Panc1 (cell line): ENCODE results near the gene CNTF. TPM values are rescaled to one million over a fixed set of nuclear protein-coding genes. Genes with fewer than 3 reads are reported as not detected.

Experiments
- ATAC-seq: fragments of 200-7000 bp; cut with Tn5 transposase; 2 replicates; pipeline ENCODE4 v1.9.1; 2020; ENCODE audit warnings: mild to moderate bottlenecking, moderate library complexity
- BruUV-seq: library from RNA; stranded (reverse); fragments of 400-500 nt; replicated peaks from 2 replicates; lab custom pipeline; 2021; lab: Mats Ljungman, UMichigan
- CTCF ChIA-PET: fragments of 300-600 bp; sonication (Branson Sonifier 250); formaldehyde crosslinking; loops from one replicate; lab custom pipeline; 2022; ENCODE audit warnings: antibody characterized with exemption; lab: Charles Lee
- POLR2A ChIA-PET: fragments of 300-600 bp; sonication (Branson Sonifier 250); formaldehyde crosslinking; loops from one replicate; lab custom pipeline; 2022; ENCODE audit warnings: antibody characterized with exemption; lab: Charles Lee
- DNase-seq: peaks from one replicate; pipeline ENCODE4 v3.0.0-alpha.2; 2010; ENCODE audit warnings: low read depth, low spot score
- H3K27ac ChIP-seq: 2 replicates; pipeline ENCODE4 v1.5.1; 2011; ENCODE audit warnings: mild to moderate bottlenecking, low read length, inconsistent platforms
- H3K27me3 ChIP-seq: fragments of 200-500 bp; sonication (Bioruptor generic); 2 replicates; pipeline ENCODE4 v1.6.0; 2014; ENCODE audit warnings: low read length, inconsistent platforms; ENCODE audit not compliant: control insufficient read depth, insufficient read depth
- H3K36me3 ChIP-seq: fragments of 200-500 bp; sonication (Bioruptor generic); 2 replicates; pipeline ENCODE4 v1.5.1; 2014; ENCODE audit warnings: inconsistent platforms, mild to moderate bottlenecking, low read length, moderate library complexity; ENCODE audit not compliant: control insufficient read depth, insufficient read depth
- H3K4me1 ChIP-seq: 2 replicates; pipeline ENCODE4 v1.5.1; 2011; ENCODE audit warnings: inconsistent platforms, mild to moderate bottlenecking, low read length, moderate library complexity; ENCODE audit not compliant: control insufficient read depth, insufficient read depth
- H3K4me3 ChIP-seq, 2 experiments: 2 replicates each; pipeline ENCODE4 v1.5.1; 2011 to 2012; ENCODE audit warnings: low read depth in 2 of 2, low read length in 2 of 2, mild to moderate bottlenecking in 2 of 2, inconsistent platforms in 1 of 2, moderate library complexity in 1 of 2
- H3K9me3 ChIP-seq: fragments of 200-500 bp; sonication (Bioruptor generic); 2 replicates; pipeline ENCODE4 v1.5.1; 2014; ENCODE audit warnings: low read depth, mild to moderate bottlenecking, inconsistent platforms, low read length, moderate library complexity; ENCODE audit not compliant: control insufficient read depth, insufficient read depth
- CTCF ChIP-seq: fragments of 450-650 bp; IDR thresholded peaks from 2 replicates; pipeline ENCODE4 v1.5.1; 2017; ENCODE audit warnings: mild to moderate bottlenecking
- POLR2AphosphoS5 ChIP-seq: IDR thresholded peaks from 2 replicates; pipeline ENCODE4 v1.6.1; 2012; ENCODE audit warnings: mild to moderate bottlenecking, low read depth, low read length, moderate library complexity
- REST ChIP-seq, 2 experiments: IDR thresholded peaks; 2 replicates each; pipeline ENCODE4 v1.6.1; 2011 to 2012; ENCODE audit warnings: low read depth in 2 of 2, control low read depth in 1 of 2, low read length in 1 of 2, mild to moderate bottlenecking in 1 of 2, moderate library complexity in 1 of 2; ENCODE audit not compliant: insufficient read depth in 1 of 2
- SIN3A ChIP-seq: IDR thresholded peaks from 2 replicates; pipeline ENCODE4 v1.6.1; 2012; ENCODE audit warnings: low read depth, mild to moderate bottlenecking, low read length, moderate library complexity, borderline replicate concordance; ENCODE audit not compliant: insufficient read depth
- TCF7L2 ChIP-seq: IDR thresholded peaks from 2 replicates; pipeline ENCODE4 v1.6.1; 2011; ENCODE audit warnings: mild to moderate bottlenecking, low read depth, low read length, inconsistent platforms
- in situ Hi-C: cut with HindIII; loops from 2 replicates; pipeline ENCODE4 v1.10.0; 2016; ENCODE audit warnings: low sequenced_read_pairs, low pct_unique_long_range_greater_than_20kb
- intact Hi-C: fragments of 100-400 bp; cut with micrococcal nuclease; formaldehyde crosslinking; loops from one replicate; pipeline ENCODE4 v1.10.0; 2022; ENCODE audit not compliant: unreplicated experiment
- total RNA-seq: library from RNA; stranded (reverse); gene quantifications from one replicate; pipeline ENCODE4 v1.2.1, GENCODE V29; 2021; ENCODE audit not compliant: unreplicated experiment

The CNTF gene
- total RNA-seq, 1 experiment from 2014 or later = 3.0 TPM

GRCh38 chr11:58641341-58641740 is 18.9 kb downstream of the CNTF start:
- 0 out of 2 replicates have a peak, but pooled peaks cover 2% of the 10 kb centered on the region for H3K27me3 ChIP-seq
- H3K27ac ChIP-seq = no peak overlapping the region
- ATAC-seq = no peak
- in situ Hi-C loops (no loop called here), intact Hi-C loops (no loop called here)
- H3K4me3 ChIP-seq = no peak overlapping the region
- TF ChIP-seq POLR2AphosphoS5 (no peak), CTCF (no peak), SIN3A (no peak), TCF7L2 (no peak), REST (IDR thresholded peaks at IDR 0.05; ENCODE audit: insufficient read depth in 1 of 2, low read depth in 2 of 2, low read length in 1 of 2) (no peak)
- no peaks in the 10 kb centered on the region for H3K4me1 ChIP-seq
- H3K36me3 ChIP-seq = no peaks in the 10 kb centered on the region
- H3K9me3 ChIP-seq = no peaks in the 10 kb centered on the region
- POLR2A ChIA-PET = no interaction called here
- DNase-seq = no peak
- BruUV-seq = no TSS peak
- CTCF ChIA-PET = no interaction called here

- TF ChIP-seq TCF7L2 (no peak), REST (IDR thresholded peaks at IDR 0.05; ENCODE audit: insufficient read depth in 1 of 2, low read depth in 2 of 2, low read length in 1 of 2) (no peak), POLR2AphosphoS5 (no peak), CTCF (no peak), SIN3A (no peak)
- intact Hi-C loops = no loop called here
- no TSS peak for BruUV-seq
- H3K9me3 ChIP-seq = no peaks in the 10 kb centered on the region
- H3K4me3 ChIP-seq = no peak overlapping the region
- 0 out of 2 replicates have a peak, but pooled peaks cover 2% of the 10 kb centered on the region for H3K27me3 ChIP-seq
- in situ Hi-C loops = no loop called here
- H3K27ac ChIP-seq = no peak overlapping the region
- DNase-seq (no peak), ATAC-seq (no peak)
- H3K4me1 ChIP-seq = no peaks in the 10 kb centered on the region
- CTCF ChIA-PET = no interaction called here
- POLR2A ChIA-PET = no interaction called here
- no peaks in the 10 kb centered on the region for H3K36me3 ChIP-seq
Observed at GRCh38 chr11:58641803-58642581, 19.5 kb downstream of the CNTF start.
